ENCODE results near the gene STAM. TPM values are rescaled to one million over a fixed set of nuclear protein-coding genes. Genes with fewer than 3 reads are reported as not detected.

The STAM gene
- total and polyA plus RNA-seq, 9 donors, result 10.7 to 24.7 (median 20.3) TPM

GRCh38 chr10:17669185-17669872 lies 25.4 kb downstream of the STAM start:
- Histone ChIP-seq H3K36me3 (no peaks in the 10 kb centered on the region), H3K27ac (no peak overlapping the region), H3K4me3 (no peak overlapping the region), H3K27me3 (no peaks in the 10 kb centered on the region), H3K9me3 (no peaks in the 10 kb centered on the region), H3K4me1 (ENCODE audit: insufficient read depth) (peaks cover 10% of the 10 kb centered on the region)
- 66 to 74% (median 69%) methylated on average over 11 of the region's 11 CpGs for WGBS, 3 donors
- TF ChIP-seq POLR2A (IDR thresholded peaks at IDR 0.05) (no peak), EP300 (IDR thresholded peaks at IDR 0.05) (no peak), CTCF (IDR thresholded peaks at IDR 0.05) (no peak)
- DNase-seq, result no peak
- intact Hi-C loops (cut with DNase I), result loop anchor here in 1 of 4 donors (10.0 kb wide), 1 partner anchor 985 kb away; the partner anchor contains the start of genes ARL5B and NSUN6

- H3K36me3 ChIP-seq, result no peaks in the 10 kb centered on the region
- TF ChIP-seq EP300 (IDR thresholded peaks at IDR 0.05), result no peak
- no peak for TF ChIP-seq POLR2A (IDR thresholded peaks at IDR 0.05)
- no peaks in the 10 kb centered on the region for H3K9me3 ChIP-seq
- H3K27me3 ChIP-seq, result no peaks in the 10 kb centered on the region
- H3K27ac ChIP-seq, result no peak overlapping the region
- peaks cover 10% of the 10 kb centered on the region for H3K4me1 ChIP-seq (ENCODE audit: insufficient read depth)
- DNase-seq, result no peak
- 17 to 31% (median 29%) methylated on average over 3 of the region's 3 CpGs for WGBS, 3 donors
- intact Hi-C loops (cut with DNase I), result no loop called here
- H3K4me3 ChIP-seq, result no peak overlapping the region
These were observed 27.4 kb downstream of the STAM start for GRCh38 chr10:17671307-17671706.

GRCh38 chr10:17673471-17674061 lies 29.6 kb downstream of the STAM start:
- Histone ChIP-seq H3K4me1 (ENCODE audit: insufficient read depth) (peaks cover 10% of the 10 kb centered on the region), H3K27me3 (no peaks in the 10 kb centered on the region), H3K36me3 (no peaks in the 10 kb centered on the region), H3K4me3 (no peak overlapping the region), H3K27ac (no peak overlapping the region), H3K9me3 (no peaks in the 10 kb centered on the region)
- DNase-seq, result no peak
- intact Hi-C loops (cut with DNase I), result no loop called here
- 60 to 65% (median 63%) methylated on average over 5 of the region's 5 CpGs for WGBS, 3 donors
- TF ChIP-seq POLR2A (IDR thresholded peaks at IDR 0.05) (no peak), EP300 (IDR thresholded peaks at IDR 0.05) (no peak), CTCF (IDR thresholded peaks at IDR 0.05) (no peak)

- no peaks in the 10 kb centered on the region for H3K27me3 ChIP-seq
- no peaks in the 10 kb centered on the region for H3K9me3 ChIP-seq
- no peaks in the 10 kb centered on the region for H3K36me3 ChIP-seq
- H3K27ac ChIP-seq, result no peak overlapping the region
- intact Hi-C loops (cut with DNase I), result no loop called here
- H3K4me1 ChIP-seq (ENCODE audit: insufficient read depth), result peaks cover 9% of the 10 kb centered on the region
- no peak overlapping the region for H3K4me3 ChIP-seq
- no peak for TF ChIP-seq EP300 (IDR thresholded peaks at IDR 0.05)
- DNase-seq, result no peak
These were observed 30.6 kb downstream of the STAM start for GRCh38 chr10:17674566-17674965.

GRCh38 chr10:17675638-17676037 lies 31.7 kb downstream of the STAM start:
- TF ChIP-seq EP300 (IDR thresholded peaks at IDR 0.05), result no peak
- TF ChIP-seq POLR2A (IDR thresholded peaks at IDR 0.05), result no peak
- H3K27me3 ChIP-seq, result no peaks in the 10 kb centered on the region
- H3K9me3 ChIP-seq, result no peaks in the 10 kb centered on the region
- H3K4me1 ChIP-seq (ENCODE audit: insufficient read depth), result peaks cover 9% of the 10 kb centered on the region
- H3K4me3 ChIP-seq, result no peak overlapping the region
- 88 to 95% (median 91%) methylated on average over 4 of the region's 4 CpGs for WGBS, 3 donors
- no peak overlapping the region for H3K27ac ChIP-seq
- no peaks in the 10 kb centered on the region for H3K36me3 ChIP-seq
- intact Hi-C loops (cut with DNase I), result no loop called here
- no peak for DNase-seq

GRCh38 chr10:17676919-17677318 lies 33.0 kb downstream of the STAM start:
- no peak overlapping the region for H3K4me3 ChIP-seq
- intact Hi-C loops (cut with DNase I), result no loop called here
- no peaks in the 10 kb centered on the region for H3K36me3 ChIP-seq
- no peak overlapping the region for H3K27ac ChIP-seq
- peaks cover 8% of the 10 kb centered on the region for H3K4me1 ChIP-seq (ENCODE audit: insufficient read depth)
- H3K9me3 ChIP-seq, result no peaks in the 10 kb centered on the region
- WGBS, 3 donors, result 17 to 53% (median 20%) methylated on average over 1 of the region's 1 CpG
- TF ChIP-seq CTCF (IDR thresholded peaks at IDR 0.05) (no peak), EP300 (IDR thresholded peaks at IDR 0.05) (no peak), POLR2A (IDR thresholded peaks at IDR 0.05) (no peak)
- DNase-seq, result no peak
- no peaks in the 10 kb centered on the region for H3K27me3 ChIP-seq

All from ovary (tissue), 9 donors.